ENCODE measurements around the gene COL15A1. TPM values are rescaled to one million over a fixed set of nuclear protein-coding genes. Genes with fewer than 3 reads are reported as not detected.

Gene COL15A1
- total RNA-seq, 4 donors from 2014 or later, result 8.0 to 15.2 (median 12.8) TPM

GRCh38 chr9:99011161-99011709 lies 67.5 kb downstream of the COL15A1 start:
- DNase-seq, result no peak
- intact Hi-C loops (cut with DNase I), result no loop called here
- Histone ChIP-seq H3K27me3 (no peaks in the 10 kb centered on the region), H3K27ac (no peak overlapping the region), H3K4me3 (replicated peaks in 1 of 3) (no peak overlapping the region), H3K9me3 (no peaks in the 10 kb centered on the region), H3K4me1 (peaks cover 0 to 4% of the 10 kb centered on the region in 2 donors), H3K36me3 (peaks cover 0 to 4% of the 10 kb centered on the region in 2 donors)
- TF ChIP-seq CTCF (IDR thresholded peaks at IDR 0.05) (no peak), POLR2A (IDR thresholded peaks at IDR 0.05) (no peak)

- peak in 2 of 6 experiments; percentile 15 to 21 for TF ChIP-seq CTCF (IDR thresholded peaks at IDR 0.05)
- TF ChIP-seq POLR2A (IDR thresholded peaks at IDR 0.05), result no peak
- 77 to 86% methylated on average over 5 of the region's 5 CpGs for WGBS, 2 donors
- H3K27ac ChIP-seq, result no peak overlapping the region
- intact Hi-C loops (cut with DNase I), result no loop called here
- H3K4me1 ChIP-seq, result peaks cover 0 to 10% of the 10 kb centered on the region in 2 donors
- DNase-seq, result no peak
- no peaks in the 10 kb centered on the region for H3K9me3 ChIP-seq
- H3K4me3 ChIP-seq (replicated peaks in 1 of 3), result no peak overlapping the region
- H3K36me3 ChIP-seq, result peaks cover 0 to 4% of the 10 kb centered on the region in 2 donors
- no peaks in the 10 kb centered on the region for H3K27me3 ChIP-seq
Measured at GRCh38 chr9:99012957-99013512, 69.3 kb downstream of the COL15A1 start.

- Histone ChIP-seq H3K4me3 (replicated peaks in 1 of 3) (no peak overlapping the region), H3K27ac (no peak overlapping the region), H3K27me3 (no peaks in the 10 kb centered on the region), H3K9me3 (no peaks in the 10 kb centered on the region), H3K36me3 (peaks cover 0 to 4% of the 10 kb centered on the region in 2 donors), H3K4me1 (peaks cover 0 to 10% of the 10 kb centered on the region in 2 donors)
- intact Hi-C loops (cut with DNase I), result no loop called here
- no peak for DNase-seq
- TF ChIP-seq POLR2A (IDR thresholded peaks at IDR 0.05), result no peak
- TF ChIP-seq CTCF (IDR thresholded peaks at IDR 0.05), result no peak
- WGBS, 2 donors, result 83 to 85% methylated on average over 4 of the region's 4 CpGs
Measured at GRCh38 chr9:99013550-99013949, 69.8 kb downstream of the COL15A1 start.

GRCh38 chr9:99015448-99015847 lies 71.7 kb downstream of the COL15A1 start:
- Histone ChIP-seq H3K4me3 (replicated peaks in 1 of 3) (no peak overlapping the region), H3K4me1 (peaks cover 0 to 10% of the 10 kb centered on the region in 2 donors), H3K27me3 (no peaks in the 10 kb centered on the region), H3K36me3 (peaks cover 0 to 4% of the 10 kb centered on the region in 2 donors), H3K9me3 (no peaks in the 10 kb centered on the region), H3K27ac (no peak overlapping the region)
- no peak for TF ChIP-seq CTCF (IDR thresholded peaks at IDR 0.05)
- no peak for TF ChIP-seq POLR2A (IDR thresholded peaks at IDR 0.05)
- DNase-seq, result no peak
- intact Hi-C loops (cut with DNase I), result no loop called here
- WGBS, 2 donors, result 100% methylated on average over 3 of the region's 3 CpGs; no CpG with 5 or more reads in 1 of the 2 donors

- no peaks in the 10 kb centered on the region for H3K9me3 ChIP-seq
- no peaks in the 10 kb centered on the region for H3K27me3 ChIP-seq
- TF ChIP-seq POLR2A (IDR thresholded peaks at IDR 0.05) (no peak), CTCF (IDR thresholded peaks at IDR 0.05) (no peak)
- H3K4me1 ChIP-seq, result peaks cover 0 to 10% of the 10 kb centered on the region in 2 donors
- H3K27ac ChIP-seq, result no peak overlapping the region
- intact Hi-C loops (cut with DNase I), result no loop called here
- H3K4me3 ChIP-seq (replicated peaks in 1 of 3), result no peak overlapping the region
- no peak for DNase-seq
- WGBS, 2 donors, result 94% methylated on average over 4 of the region's 4 CpGs
- H3K36me3 ChIP-seq, result peaks cover 0 to 4% of the 10 kb centered on the region in 2 donors
Measured at GRCh38 chr9:99015890-99016289, 72.2 kb downstream of the COL15A1 start.
